Motor neuron (in vitro differentiated cells): ENCODE results near the gene UBXN2A. TPM values are rescaled to one million over a fixed set of nuclear protein-coding genes. Genes with fewer than 3 reads are reported as not detected.
"Not testable (repeated sequence)": the region's sequence is repeated elsewhere in the genome, so short reads cannot be mapped to it uniquely, and the experiment has no call there.

Experiments used
- ATAC-seq, 8 experiments: fragments of 200-7000 bp; cut with Tn5 transposase; replicated peaks in 6 of 8; 2 replicates each; pipeline ENCODE4 v1.8.0; 2021; ENCODE audit warnings: mild to moderate bottlenecking in 8 of 8, moderate library complexity in 8 of 8
- H3K27ac ChIP-seq, 2 donors: fragments of 250-450 bp; sonication (Bioruptor Pico); 2 replicates each; pipeline ENCODE4 v1.9.0; 2021; ENCODE audit warnings: antibody characterized with exemption in 2 of 2, mild to moderate bottlenecking in 2 of 2, moderate library complexity in 1 of 2
- H3K4me1 ChIP-seq, 2 donors: fragments of 250-450 bp; sonication (Bioruptor Pico); replicated peaks in 1 of 2; 2 replicates each; pipeline ENCODE4 v1.6.1; 2021; ENCODE audit warnings: antibody characterized with exemption in 2 of 2, mild to moderate bottlenecking in 2 of 2, moderate library complexity in 1 of 2
- H3K4me3 ChIP-seq, 5 donors: fragments of 250-450 bp; sonication (Bioruptor Pico); 2 replicates each; pipeline ENCODE4 v1.9.0; 2021; ENCODE audit warnings: antibody characterized with exemption in 5 of 5, mild to moderate bottlenecking in 5 of 5, moderate library complexity in 4 of 5
- WGBS, 10 experiments: fragments of 450-650 bp; shearing (Covaris generic); methylation state at CpG; one replicate each; pipeline ENCODE4 v1.0.0; 2022; 5-methylcytosine and 5-hydroxymethylcytosine counted together
- in situ Hi-C, 9 experiments: fragments of 400-800 bp; cut with MboI; loops; one replicate each; pipeline ENCODE4 v1.15.0; 2021; ENCODE audit warnings: low sequenced_read_pairs in 9 of 9, low pct_unique_long_range_greater_than_20kb in 2 of 9; ENCODE audit not compliant: unreplicated experiment in 9 of 9
- total RNA-seq, 8 experiments: library from RNA; unstranded; fragments of 300-600 nt; gene quantifications; 2 replicates each; pipeline versions ENCODE4 v1.2.3 to v1.2.4, GENCODE V29; 2022

Gene UBXN2A
- total RNA-seq, 8 experiments from 2014 or later, result 12.7 to 18.2 (median 14.1) TPM

- H3K4me1 ChIP-seq, result peaks cover 5 to 10% of the 10 kb centered on the region in 2 donors
- WGBS, 10 experiments, result 40 to 46% methylated on average over 1 to 2 of the region's 4 CpGs; no CpG with 5 or more reads in 8 of the 10 experiments
- in situ Hi-C loops, result no loop called here
- ATAC-seq, result peak in 3 of 8 experiments; percentile 30 to 42 (median 42)
- H3K27ac ChIP-seq, result no peak overlapping the region
- no peak overlapping the region for H3K4me3 ChIP-seq
These were observed 80.0 kb downstream of the UBXN2A start for GRCh38 chr2:24020244-24020643.

GRCh38 chr2:24021122-24021998 lies 81.1 kb downstream of the UBXN2A start:
- H3K4me1 ChIP-seq, result peaks cover 6 to 8% of the 10 kb centered on the region in 2 donors
- ATAC-seq, result peak in 5 of 8 experiments; percentile 10 to 88 (median 57)
- no peak overlapping the region for H3K4me3 ChIP-seq
- WGBS, 10 experiments, result 40 to 100% (median 89%) methylated on average over 1 to 5 of the region's 19 CpGs; no CpG with 5 or more reads in 6 of the 10 experiments
- no peak overlapping the region for H3K27ac ChIP-seq
- in situ Hi-C loops, result no loop called here

- WGBS, 10 experiments, result 33% methylated on average over 1 of the region's 14 CpGs; no CpG with 5 or more reads in 9 of the 10 experiments
These were observed 82.2 kb downstream of the UBXN2A start for GRCh38 chr2:24022324-24022974.

GRCh38 chr2:24022975-24023575 lies 82.8 kb downstream of the UBXN2A start:
- no peak overlapping the region for H3K4me3 ChIP-seq
- in situ Hi-C loops, result no loop called here
- no peak overlapping the region for H3K27ac ChIP-seq
- no peak for ATAC-seq
- peaks cover 10 to 12% of the 10 kb centered on the region in 2 donors for H3K4me1 ChIP-seq
- 100% methylated on average over 2 of the region's 16 CpGs; no CpG with 5 or more reads in 9 of the 10 experiments for WGBS, 10 experiments

More at GRCh38 chr2:24022324-24022974, 82.2 kb downstream of the UBXN2A start:
- ATAC-seq, result no peak
- Histone ChIP-seq H3K4me1 (peaks cover 10 to 12% of the 10 kb centered on the region in 2 donors), H3K4me3 (no peak overlapping the region), H3K27ac (no peak overlapping the region)
- in situ Hi-C loops, result no loop called here

- in situ Hi-C loops, result no loop called here
- WGBS, 10 experiments, result 66 to 100% (median 89%) methylated on average over 1 to 5 of the region's 12 CpGs; no CpG with 5 or more reads in 7 of the 10 experiments
These were observed 83.8 kb downstream of the UBXN2A start for GRCh38 chr2:24024018-24024417.

GRCh38 chr2:24024996-24025663 lies 84.9 kb downstream of the UBXN2A start:
- in situ Hi-C loops, result no loop called here
- H3K4me3 ChIP-seq, result no peak overlapping the region
- ATAC-seq, result no peak
- peak overlapping the region in 1 of 2 donors; percentile 65 for H3K27ac ChIP-seq
- peaks cover 10% of the 10 kb centered on the region in 2 donors for H3K4me1 ChIP-seq
- WGBS, 10 experiments, result 89 to 100% (median 96%) methylated on average over 1 to 8 of the region's 17 CpGs; no CpG with 5 or more reads in 3 of the 10 experiments

More at GRCh38 chr2:24024018-24024417, 83.8 kb downstream of the UBXN2A start:
- peak in 1 of 8 experiments; percentile 40 for ATAC-seq
- H3K27ac ChIP-seq, result no peak overlapping the region
- H3K4me1 ChIP-seq, result peaks cover 10 to 12% of the 10 kb centered on the region in 2 donors
- no peak overlapping the region for H3K4me3 ChIP-seq

- in situ Hi-C loops, result no loop called here
- WGBS, 10 experiments, result 0 to 67% (median 30%) methylated on average over 1 to 2 of the region's 2 CpGs; no CpG with 5 or more reads in 2 of the 10 experiments
- H3K4me3 ChIP-seq, result no peak overlapping the region
- peak in 5 of 8 experiments; percentile 60 to 73 (median 71) for ATAC-seq
- peaks cover 5 to 10% of the 10 kb centered on the region in 2 donors for H3K4me1 ChIP-seq
- H3K27ac ChIP-seq, result peak overlapping the region in 1 of 2 donors; percentile 65
These were observed 86.0 kb downstream of the UBXN2A start for GRCh38 chr2:24026233-24026632.

- H3K4me1 ChIP-seq, result no peaks in the 10 kb centered on the region
- WGBS, 10 experiments, result 93 to 100% (median 100%) methylated on average over 2 to 6 of the region's 9 CpGs; no CpG with 5 or more reads in 2 of the 10 experiments
- no peak overlapping the region for H3K27ac ChIP-seq
- ATAC-seq, result no peak
- no peak overlapping the region for H3K4me3 ChIP-seq
- in situ Hi-C loops, result no loop called here
These were observed 98.7 kb downstream of the UBXN2A start for GRCh38 chr2:24038786-24039499.

GRCh38 chr2:24040511-24040910 lies 100.2 kb downstream of the UBXN2A start:
- no peaks in the 10 kb centered on the region for H3K4me1 ChIP-seq
- H3K4me3 ChIP-seq, result no peak overlapping the region
- WGBS, 10 experiments, result 44 to 100% (median 90%) methylated on average over 1 to 4 of the region's 4 CpGs; no CpG with 5 or more reads in 3 of the 10 experiments
- in situ Hi-C loops, result no loop called here
- no peak overlapping the region for H3K27ac ChIP-seq
- peak in 1 of 8 experiments; percentile 29 for ATAC-seq

GRCh38 chr2:24043133-24043532 lies 102.9 kb downstream of the UBXN2A start:
- H3K27ac ChIP-seq, H3K4me1 ChIP-seq, ATAC-seq, H3K4me3 ChIP-seq, in situ Hi-C loops: not testable (repeated sequence)
- WGBS, 10 experiments, result 96 to 100% (median 100%) methylated on average over 1 to 5 of the region's 6 CpGs; no CpG with 5 or more reads in 5 of the 10 experiments

- H3K4me3 ChIP-seq, result peak overlapping the region in 3 of 5 donors; percentile 48 to 82 (median 60)
- WGBS, 10 experiments, result 10 to 100% (median 90%) methylated on average over 2 to 10 of the region's 11 CpGs
- no peak for ATAC-seq
- peaks cover 4 to 7% of the 10 kb centered on the region in 2 donors for H3K4me1 ChIP-seq
- in situ Hi-C loops, result no loop called here
- H3K27ac ChIP-seq, result no peak overlapping the region
These were observed 105.5 kb downstream of the UBXN2A start for GRCh38 chr2:24045511-24046508.
